PC-3 (cell line): ENCODE measurements around the gene EFHC1.

ENCODE experiments used
- CTCF ChIP-seq: fragments of 300-600 bp; sonication (generic); conservative IDR thresholded peaks from 2 replicates; pipeline ENCODE4 v1.5.1; 2017; ENCODE audit warnings: antibody characterized with exemption, low read depth, mild to moderate bottlenecking, low read length
- EZH2phosphoT487 ChIP-seq: fragments of 300-600 bp; sonication (generic); IDR thresholded peaks from 2 replicates; pipeline ENCODE4 v1.6.1; 2018; ENCODE audit warnings: mild to moderate bottlenecking, antibody characterized with exemption, low read length, borderline replicate concordance

GRCh38 chr6:52389626-52390360 is 30.3 kb upstream of the EFHC1 start:
- TF ChIP-seq CTCF (peak; percentile 38; the same call in 1 of the 2 replicates), EZH2phosphoT487 (no peak)
